Mesenchymal stem cell (in vitro differentiated cells and primary cell): Measurements from ENCODE around the gene TMCC3.
"Not testable (repeated sequence)": the region's sequence is repeated elsewhere in the genome, so short reads cannot be mapped to it uniquely, and the experiment has no call there.

Experiments used
- DNase-seq: peaks from one replicate; pipeline ENCODE4 v3.0.0-alpha.2; 2013
- H2AFZ ChIP-seq: one replicate; pipeline ENCODE4 v1.6.1; 2013; ENCODE audit warnings: low read depth, mild to moderate bottlenecking, control low read depth, inconsistent platforms, low read length, moderate library complexity
- H2AK5ac ChIP-seq: 2 replicates; pipeline ENCODE4 v1.6.1; 2013; ENCODE audit warnings: low read length, moderate library complexity, mild to moderate bottlenecking, inconsistent platforms; ENCODE audit not compliant: severe bottlenecking
- H2BK120ac ChIP-seq: one replicate; pipeline ENCODE4 v1.6.1; 2013; ENCODE audit warnings: low read depth, mild to moderate bottlenecking, inconsistent platforms, low read length, moderate library complexity
- H2BK12ac ChIP-seq, 2 experiments: one replicate each; pipeline ENCODE4 v1.6.1; 2013; ENCODE audit warnings: inconsistent platforms in 2 of 2, low read length in 2 of 2, mild to moderate bottlenecking in 2 of 2, moderate library complexity in 2 of 2, control low read depth in 1 of 2
- H2BK15ac ChIP-seq: one replicate; pipeline ENCODE4 v1.6.1; 2013; ENCODE audit warnings: mild to moderate bottlenecking, low read depth, inconsistent platforms; ENCODE audit not compliant: poor library complexity, severe bottlenecking
- H2BK5ac ChIP-seq: 2 replicates; pipeline ENCODE4 v1.6.1; 2013; ENCODE audit warnings: low read depth, mild to moderate bottlenecking, low read length, control low read depth, inconsistent platforms; ENCODE audit not compliant: poor library complexity, severe bottlenecking
- H3K14ac ChIP-seq, 2 experiments: one replicate each; pipeline ENCODE4 v1.6.1; 2013; ENCODE audit warnings: inconsistent platforms in 2 of 2, low read length in 2 of 2, control low read depth in 1 of 2, mild to moderate bottlenecking in 1 of 2, moderate library complexity in 1 of 2
- H3K18ac ChIP-seq, 2 experiments: one replicate each; pipeline ENCODE4 v1.6.1; 2013; ENCODE audit warnings: inconsistent platforms in 2 of 2, low read length in 2 of 2, control low read depth in 1 of 2, low read depth in 1 of 2, mild to moderate bottlenecking in 1 of 2
- H3K23ac ChIP-seq, 2 experiments: one replicate each; pipeline ENCODE4 v1.6.1; 2013; ENCODE audit warnings: inconsistent platforms in 2 of 2, low read length in 2 of 2, mild to moderate bottlenecking in 2 of 2, moderate library complexity in 2 of 2, control low read depth in 1 of 2
- H3K27ac ChIP-seq: 2 replicates; pipeline ENCODE4 v1.5.1; 2013; ENCODE audit warnings: mild to moderate bottlenecking, moderate library complexity, low read length, control low read depth, inconsistent platforms; ENCODE audit not compliant: poor library complexity, severe bottlenecking
- H3K27me3 ChIP-seq, 2 experiments: 2 replicates each; pipeline versions ENCODE4 v1.6.1 to v1.7.0; 2013; ENCODE audit warnings: low read length in 2 of 2, mild to moderate bottlenecking in 2 of 2, moderate library complexity in 2 of 2, control low read depth in 1 of 2, inconsistent platforms in 1 of 2; ENCODE audit not compliant: control insufficient read depth in 1 of 2, insufficient read depth in 1 of 2
- H3K36me3 ChIP-seq, 2 experiments: 2 replicates each; pipeline versions ENCODE4 v1.6.1 to v1.7.0; 2013; ENCODE audit warnings: low read length in 2 of 2, control low read depth in 1 of 2, inconsistent platforms in 1 of 2, low read depth in 1 of 2, mild to moderate bottlenecking in 1 of 2; ENCODE audit not compliant: insufficient read depth in 2 of 2, control insufficient read depth in 1 of 2
- H3K4ac ChIP-seq, 2 experiments: one replicate each; pipeline ENCODE4 v1.6.1; 2013; ENCODE audit warnings: inconsistent platforms in 2 of 2, low read length in 2 of 2, mild to moderate bottlenecking in 2 of 2, moderate library complexity in 2 of 2, control low read depth in 1 of 2, low read depth in 1 of 2
- H3K4me1 ChIP-seq: 2 replicates; pipeline ENCODE4 v1.6.1; 2013; ENCODE audit warnings: low read depth, low read length, control low read depth; ENCODE audit not compliant: control insufficient read depth, insufficient read depth
- H3K4me2 ChIP-seq: 2 replicates; pipeline ENCODE4 v1.6.1; 2013; ENCODE audit warnings: low read length, mild to moderate bottlenecking, inconsistent platforms; ENCODE audit not compliant: poor library complexity, severe bottlenecking
- H3K4me3 ChIP-seq, 2 experiments: 2 replicates each; pipeline versions ENCODE4 v1.5.1 to v1.7.0; 2013; ENCODE audit warnings: low read length in 2 of 2, mild to moderate bottlenecking in 2 of 2, control low read depth in 1 of 2, low read depth in 1 of 2; ENCODE audit not compliant: insufficient read depth in 1 of 2
- H3K79me1 ChIP-seq: replicated peaks from 2 replicates; pipeline ENCODE4 v1.6.1; 2013; ENCODE audit warnings: mild to moderate bottlenecking, control low read depth, low read length, inconsistent platforms; ENCODE audit not compliant: poor library complexity, severe bottlenecking
- H3K9ac ChIP-seq: 2 replicates; pipeline ENCODE4 v1.7.0; 2013; ENCODE audit warnings: mild to moderate bottlenecking, low read length, moderate library complexity
- H3K9me3 ChIP-seq: 2 replicates; pipeline ENCODE4 v1.7.0; 2013; ENCODE audit warnings: mild to moderate bottlenecking, low read length; ENCODE audit not compliant: control insufficient read depth
- H4K8ac ChIP-seq: one replicate; pipeline ENCODE4 v1.6.1; 2013; ENCODE audit warnings: inconsistent platforms, mild to moderate bottlenecking, low read length, moderate library complexity
- H4K91ac ChIP-seq: one replicate; pipeline ENCODE4 v1.6.1; 2013; ENCODE audit warnings: mild to moderate bottlenecking, low read length, inconsistent platforms
- WGBS: methylation state at CpG from one replicate; pipeline ENCODE4 v1.1.7; 2013; ENCODE audit warnings: mixed read lengths; 5-methylcytosine and 5-hydroxymethylcytosine counted together

Gene TMCC3

GRCh38 chr12:94609917-94610443 lies 40.4 kb downstream of the TMCC3 start:
- peaks cover 3% of the 10 kb centered on the region for H3K4me1 ChIP-seq
- no peak overlapping the region for H3K4me3 ChIP-seq
- no peak overlapping the region for H2BK12ac ChIP-seq
- H2BK120ac ChIP-seq: no peak overlapping the region
- peak overlapping the region; percentile 75 for H2BK5ac ChIP-seq
- no peak overlapping the region for H3K4ac ChIP-seq
- peaks cover 11% of the 10 kb centered on the region for H3K9me3 ChIP-seq
- no peaks in the 10 kb centered on the region for H3K27me3 ChIP-seq
- no peak overlapping the region for H3K27ac ChIP-seq
- no peak overlapping the region for H2AK5ac ChIP-seq
- H3K18ac ChIP-seq: no peak overlapping the region
- DNase-seq: no peak
- no peak overlapping the region for H2BK15ac ChIP-seq
- no peak overlapping the region for H2AFZ ChIP-seq
- no peak overlapping the region for H3K9ac ChIP-seq
- no peak overlapping the region for H4K8ac ChIP-seq
- no peaks in the 10 kb centered on the region for H3K36me3 ChIP-seq
- no peak overlapping the region for H3K23ac ChIP-seq
- H3K79me1 ChIP-seq: peaks cover 28% of the 10 kb centered on the region
- no peak overlapping the region for H3K4me2 ChIP-seq
- 86% methylated on average over 3 of the region's 5 CpGs for WGBS
- H3K14ac ChIP-seq: no peak overlapping the region
- no peak overlapping the region for H4K91ac ChIP-seq

- not testable (repeated sequence) for H3K18ac ChIP-seq, H2AFZ ChIP-seq, H2BK120ac ChIP-seq, H4K91ac ChIP-seq, DNase-seq, H3K4ac ChIP-seq, H2BK15ac ChIP-seq, H3K23ac ChIP-seq, H2BK5ac ChIP-seq, H3K4me3 ChIP-seq, H2BK12ac ChIP-seq, H3K9ac ChIP-seq, H3K4me2 ChIP-seq, H3K27me3 ChIP-seq, H3K27ac ChIP-seq, H3K36me3 ChIP-seq, H3K14ac ChIP-seq, H3K4me1 ChIP-seq, H4K8ac ChIP-seq, H2AK5ac ChIP-seq
- Histone ChIP-seq H3K9me3 (peaks cover 11% of the 10 kb centered on the region), H3K79me1 (peaks cover 26% of the 10 kb centered on the region)
- 85% methylated on average over 6 of the region's 6 CpGs for WGBS
These were observed 43.5 kb downstream of the TMCC3 start for GRCh38 chr12:94606810-94607209.

GRCh38 chr12:94604366-94604698 lies 46.0 kb downstream of the TMCC3 start:
- Histone ChIP-seq H3K36me3 (no peaks in the 10 kb centered on the region), H3K9me3 (peaks cover 11% of the 10 kb centered on the region), H2BK15ac (no peak overlapping the region), H3K9ac (no peak overlapping the region), H2AK5ac (no peak overlapping the region), H3K79me1 (peaks cover 24% of the 10 kb centered on the region), H3K18ac (no peak overlapping the region), H4K91ac (no peak overlapping the region), H2AFZ (no peak overlapping the region), H2BK12ac (no peak overlapping the region), H4K8ac (no peak overlapping the region), H3K4ac (no peak overlapping the region), H3K27me3 (no peaks in the 10 kb centered on the region), H3K23ac (no peak overlapping the region), H2BK5ac (no peak overlapping the region), H3K4me2 (no peak overlapping the region), H3K4me1 (peaks cover 1% of the 10 kb centered on the region), H3K4me3 (no peak overlapping the region), H2BK120ac (no peak overlapping the region), H3K14ac (no peak overlapping the region), H3K27ac (no peak overlapping the region)
- WGBS: 86% methylated on average over 2 of the region's 3 CpGs
- DNase-seq: no peak

DNA sequence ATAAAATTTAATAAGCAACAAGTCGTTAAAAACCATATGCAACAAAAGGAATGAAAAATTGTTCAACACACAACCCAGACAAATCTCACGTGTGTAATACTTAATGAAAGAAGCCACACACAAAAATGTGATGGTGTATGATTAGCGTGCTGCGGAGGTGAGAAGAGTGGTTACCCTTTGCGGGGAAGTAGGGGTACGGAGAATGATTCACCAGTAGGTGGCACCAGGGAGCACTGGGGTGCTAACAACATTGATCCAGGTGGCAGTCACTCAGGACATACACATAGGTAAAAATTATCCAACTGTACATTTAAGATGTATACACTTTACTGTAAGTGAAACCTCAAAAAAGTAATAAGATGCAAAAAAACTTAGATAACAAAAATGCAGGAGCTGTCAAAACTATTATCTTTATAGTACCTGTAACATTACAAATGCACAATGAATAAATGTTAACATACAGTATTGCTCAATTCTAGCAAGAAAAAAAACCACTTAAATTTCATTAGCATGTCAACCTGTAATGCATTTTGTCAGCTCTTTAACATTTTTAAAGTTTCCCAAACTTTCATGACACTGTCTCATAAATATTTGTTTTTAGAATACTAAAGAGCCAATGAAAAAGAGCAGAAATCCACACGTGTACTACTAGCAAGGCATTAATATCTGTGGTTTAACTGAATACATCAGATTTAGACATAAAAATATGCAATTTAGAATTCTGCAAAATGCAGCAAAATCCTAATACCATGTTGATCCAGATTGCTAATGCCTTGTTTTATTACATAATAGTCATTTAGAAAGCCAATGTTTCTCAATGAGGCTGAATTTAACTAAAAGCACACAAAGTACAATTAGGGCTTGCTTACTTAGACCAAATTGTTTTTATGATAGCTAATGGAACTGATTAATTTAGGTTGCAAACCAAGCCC lies 46.7 kb downstream of the TMCC3 start:
- Histone ChIP-seq H3K9me3 (peaks cover 11% of the 10 kb centered on the region), H4K91ac (no peak overlapping the region), H2AK5ac (no peak overlapping the region), H2BK120ac (no peak overlapping the region), H4K8ac (no peak overlapping the region), H3K79me1 (peaks cover 26% of the 10 kb centered on the region), H3K4me2 (no peak overlapping the region), H3K27me3 (no peaks in the 10 kb centered on the region), H3K36me3 (no peaks in the 10 kb centered on the region), H3K9ac (no peak overlapping the region), H2BK5ac (no peak overlapping the region), H2BK12ac (no peak overlapping the region), H3K4ac (no peak overlapping the region), H3K18ac (no peak overlapping the region), H3K4me1 (peaks cover 1% of the 10 kb centered on the region), H3K14ac (no peak overlapping the region), H2BK15ac (no peak overlapping the region), H2AFZ (no peak overlapping the region), H3K4me3 (no peak overlapping the region), H3K27ac (no peak overlapping the region), H3K23ac (no peak overlapping the region)
- DNase-seq: no peak
- WGBS: 88% methylated on average over 4 of the region's 7 CpGs
